Activated T-cell treated with anti-CD3 and anti-CD28 coated beads for 4 hours (primary cell): ENCODE measurements around the gene MAFF.
"Not testable (repeated sequence)": the region's sequence is repeated elsewhere in the genome, so short reads cannot be mapped to it uniquely, and the experiment has no call there.

Experiments used
- DNase-seq: peaks from one replicate; pipeline ENCODE4 v3.0.0-alpha.2; 2020

Gene MAFF

GRCh38 chr22:38201711-38202436 is at the start of gene MAFF:
Gene MAFF (plus strand): TSS chr22:38201994. CDS start chr22:38213854, 11,860 bp downstream.
- DNase-seq, result peak; percentile 85

- DNase-seq, result no peak
These were observed 47.8 kb upstream of the MAFF start for GRCh38 chr22:38153821-38154562.

DNA sequence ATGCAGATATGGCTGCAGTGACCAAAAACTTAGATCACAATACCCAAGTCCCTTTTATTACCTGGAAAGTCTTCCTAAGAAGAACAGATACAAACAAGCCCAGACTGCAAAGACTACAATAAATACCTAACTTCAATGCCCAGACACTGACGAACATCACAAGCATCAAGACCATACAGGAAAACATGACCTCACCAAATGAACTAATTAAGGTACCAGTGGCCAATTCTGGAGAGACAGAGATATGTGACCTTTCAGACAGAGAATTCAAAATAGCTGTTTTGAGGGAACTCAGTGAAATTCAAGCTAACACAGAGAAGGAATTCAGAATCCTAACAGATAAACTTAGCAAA is 47.3 kb upstream of the MAFF start:
- not testable (repeated sequence) for DNase-seq

DNA sequence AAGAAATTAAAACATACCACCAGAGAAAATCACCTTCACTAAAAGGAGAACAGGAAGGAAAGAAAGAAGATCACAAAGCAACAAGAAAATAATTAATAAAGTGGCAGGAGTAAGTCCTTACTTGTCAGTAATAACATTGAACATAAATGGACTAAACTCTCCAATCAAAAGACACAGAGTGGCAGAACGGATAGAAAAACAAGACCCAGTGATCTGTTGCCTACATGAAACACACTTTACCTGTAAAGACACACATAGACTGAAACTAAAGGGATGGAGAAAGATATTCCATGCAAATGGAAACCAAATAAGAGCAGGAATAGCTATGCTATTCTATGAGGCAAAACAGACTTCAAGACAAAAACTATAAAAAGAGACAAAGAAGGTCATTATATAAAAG is 46.1 kb upstream of the MAFF start:
- no peak for DNase-seq

- no peak for DNase-seq
These were observed 38.6 kb upstream of the MAFF start for GRCh38 chr22:38162881-38163843.

- no peak for DNase-seq
These were observed 37.8 kb upstream of the MAFF start for GRCh38 chr22:38163844-38164550.

DNA sequence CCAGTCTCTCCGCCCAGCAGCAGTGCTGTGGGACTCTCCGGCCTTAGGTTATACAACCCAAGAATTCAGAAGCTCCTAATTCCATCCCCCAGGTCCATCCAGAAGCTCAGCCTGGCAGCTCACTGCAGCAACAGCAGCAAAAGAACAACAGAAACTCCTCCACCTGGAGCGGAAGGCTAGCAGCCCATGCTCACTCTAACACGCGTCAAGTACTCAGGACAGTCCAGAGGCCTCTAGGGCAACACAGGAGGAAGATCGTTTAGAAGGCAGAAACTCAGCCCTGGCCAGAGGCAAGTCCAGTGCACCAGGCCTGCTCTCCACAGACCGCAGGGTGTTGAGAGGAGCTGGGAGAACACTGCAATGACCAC is 37.3 kb upstream of the MAFF start:
- DNase-seq, result no peak

GRCh38 chr22:38165922-38166593 is 35.7 kb upstream of the MAFF start:
- DNase-seq, result no peak

DNA sequence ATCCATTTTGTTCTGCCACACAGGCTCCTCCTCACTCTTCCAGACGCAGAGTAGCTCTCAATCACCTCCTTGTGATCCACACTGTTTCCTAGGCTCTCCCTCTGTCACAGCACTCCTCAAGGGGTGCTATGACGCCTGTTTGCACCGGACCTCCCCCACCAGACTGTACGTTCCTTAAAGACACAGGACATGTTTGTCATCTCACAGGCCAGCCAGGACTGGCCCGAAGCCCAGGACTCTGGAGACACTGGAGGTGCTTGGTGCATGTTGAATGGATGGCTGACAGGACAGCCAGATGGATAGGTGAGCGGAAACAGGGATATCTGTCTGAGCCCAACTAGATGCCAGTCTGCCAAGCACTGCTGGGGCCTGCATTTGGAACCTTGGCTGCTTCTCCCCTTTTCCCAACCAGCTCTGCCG is 33.8 kb upstream of the MAFF start:
- no peak for DNase-seq

GRCh38 chr22:38169116-38169515 is 32.7 kb upstream of the MAFF start:
- no peak for DNase-seq

GRCh38 chr22:38170469-38170868 is 31.3 kb upstream of the MAFF start:
- DNase-seq, result no peak

- DNase-seq, result no peak
These were observed 29.6 kb upstream of the MAFF start for GRCh38 chr22:38171927-38172831.

DNA sequence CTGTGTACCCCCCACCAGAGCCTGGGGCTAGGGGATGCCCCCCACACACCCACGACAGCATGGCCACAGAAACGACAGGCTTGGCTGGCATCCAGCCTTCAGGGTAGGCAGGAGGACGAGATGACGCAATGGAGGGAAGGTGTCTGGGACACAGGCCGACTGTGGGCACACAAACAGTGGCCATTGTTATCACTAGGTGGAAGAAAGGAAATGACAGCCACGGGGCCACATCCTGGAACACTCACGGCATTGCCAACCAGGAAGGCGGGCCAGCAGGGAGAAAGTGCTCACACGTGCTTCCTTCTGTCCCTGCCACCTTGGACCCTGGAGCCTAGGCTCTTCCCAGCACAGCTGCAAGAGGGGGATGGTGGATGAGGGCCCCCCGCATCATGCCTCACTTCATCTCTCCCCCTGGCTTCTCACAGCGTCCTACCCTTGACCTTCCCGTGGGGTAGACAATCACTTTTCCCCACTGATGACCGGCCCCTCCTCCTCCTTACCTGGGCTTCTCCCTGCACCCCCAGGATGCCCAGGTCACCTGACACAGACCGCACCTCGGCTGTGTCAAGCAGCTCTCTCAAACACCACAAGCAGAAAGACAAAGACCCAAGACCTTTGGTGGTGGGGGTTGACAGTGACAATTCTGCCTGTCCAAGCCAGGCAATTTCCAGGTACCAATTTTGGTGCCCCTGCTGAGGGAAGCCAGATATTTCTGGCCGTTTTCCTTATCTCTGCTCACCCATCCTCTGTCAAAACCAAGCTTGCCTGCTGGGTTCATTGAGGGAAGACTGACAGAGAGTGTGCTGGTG is 28.8 kb upstream of the MAFF start:
- DNase-seq, result peak; percentile 7

DNA sequence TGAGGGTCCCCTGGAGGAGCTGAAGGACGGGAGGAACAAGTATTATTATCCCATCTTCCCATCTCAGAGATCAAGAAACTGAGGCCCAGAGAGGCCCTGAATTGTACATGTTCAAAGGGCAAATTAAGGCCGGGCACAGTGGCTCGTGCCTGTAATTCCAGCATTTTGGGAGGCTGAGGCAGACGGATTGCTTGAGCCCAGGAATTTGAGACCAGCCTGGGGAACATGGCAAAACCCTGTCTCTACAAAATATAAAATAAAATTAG is 28.2 kb upstream of the MAFF start:
- no peak for DNase-seq

DNA sequence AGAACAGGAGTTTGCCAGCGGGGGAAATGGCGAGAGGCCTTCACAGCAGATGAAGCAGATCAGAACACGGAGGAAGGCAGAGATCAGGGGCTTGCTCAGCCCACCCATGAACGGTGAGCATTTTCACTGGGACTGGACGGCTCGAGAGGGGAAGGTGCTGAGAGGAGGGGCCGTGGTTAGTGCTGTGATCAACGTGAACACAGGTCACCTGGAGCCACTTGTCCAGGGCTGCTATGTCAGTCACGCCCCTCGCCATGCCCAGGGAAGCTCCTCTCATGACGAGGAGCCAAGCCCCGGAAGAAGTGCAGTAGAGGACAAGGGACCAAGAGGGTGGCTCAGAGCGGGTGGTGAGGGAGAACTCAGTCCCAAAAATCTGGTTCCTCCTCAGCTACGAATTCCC is 27.2 kb upstream of the MAFF start:
- no peak for DNase-seq

DNA sequence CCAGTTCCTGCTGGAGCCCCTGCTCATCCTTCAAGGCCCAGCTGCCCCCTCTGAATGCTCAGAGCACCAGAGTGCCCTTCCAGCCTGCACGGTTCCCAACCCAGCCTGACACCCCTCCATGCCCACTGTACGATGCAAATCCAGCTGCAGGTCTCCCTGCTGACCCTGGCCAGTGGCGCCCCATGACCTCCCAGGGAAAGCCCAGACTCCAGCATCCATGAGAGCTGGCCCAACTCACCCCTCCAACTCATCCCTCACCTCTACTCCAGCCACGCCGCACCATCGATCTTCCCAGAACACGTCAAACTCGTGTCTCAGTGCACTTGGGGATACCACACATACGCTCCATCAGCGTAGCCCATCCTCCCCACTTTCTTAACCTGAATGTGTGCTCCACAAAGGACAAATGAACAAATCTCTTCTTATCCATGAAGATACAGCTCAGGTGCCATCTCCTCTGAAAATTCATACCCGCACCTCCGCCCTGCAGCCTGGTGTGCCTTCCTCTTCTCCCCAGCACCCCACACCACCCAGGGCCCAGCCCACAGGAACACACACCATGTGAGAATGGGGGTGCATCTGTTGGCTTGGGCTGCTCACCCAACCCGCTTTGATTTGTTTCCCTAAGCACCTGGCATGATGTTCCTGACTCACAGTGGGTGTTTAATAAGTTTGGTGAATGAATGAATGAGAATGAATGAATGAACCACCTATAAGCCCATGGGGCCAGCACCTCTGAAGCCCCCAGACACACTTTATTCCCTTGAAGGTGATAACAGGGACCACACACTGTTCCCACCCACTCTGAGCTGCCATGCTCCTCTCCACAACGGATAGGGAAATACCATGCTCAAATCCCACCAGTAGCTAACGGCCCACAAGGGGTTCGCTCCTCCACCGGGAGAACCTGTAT is 26.3 kb upstream of the MAFF start:
- no peak for DNase-seq

GRCh38 chr22:38176170-38176741 is 25.5 kb upstream of the MAFF start:
- no peak for DNase-seq

GRCh38 chr22:38177044-38177443 is 24.8 kb upstream of the MAFF start:
- DNase-seq, result no peak

GRCh38 chr22:38177571-38177925 is 24.2 kb upstream of the MAFF start:
- DNase-seq, result not testable (repeated sequence)
